Sigmoid colon (tissue), 7 donors: ENCODE data around the gene ACADS. TPM values are rescaled to one million over a fixed set of nuclear protein-coding genes. Genes with fewer than 3 reads are reported as not detected.
"Not testable (repeated sequence)": the region's sequence is repeated elsewhere in the genome, so short reads cannot be mapped to it uniquely, and the experiment has no call there.

Experiments
- DNase-seq: peaks from one replicate; pipeline ENCODE4 v3.0.0-alpha.2; 2019
- H3K27ac ChIP-seq, 4 donors: fragments of 200-600 bp; sonication (generic); one replicate each; pipeline ENCODE4 v1.5.1; 2016 to 2019; ENCODE audit warnings: mild to moderate bottlenecking in 1 of 4
- H3K27me3 ChIP-seq, 3 donors: fragments of 200-600 bp; sonication (generic); one replicate each; pipeline ENCODE4 v1.5.1; 2019; ENCODE audit warnings: mild to moderate bottlenecking in 1 of 3
- H3K36me3 ChIP-seq, 4 donors: fragments of 200-600 bp; sonication (generic); one replicate each; pipeline ENCODE4 v1.5.1; 2016 to 2019
- H3K4me1 ChIP-seq, 4 donors: fragments of 200-600 bp; sonication (generic); one replicate each; pipeline ENCODE4 v1.5.1; 2017 to 2019
- H3K4me3 ChIP-seq, 4 donors: fragments of 200-600 bp; sonication (generic); one replicate each; pipeline ENCODE4 v1.5.1; 2017 to 2019; ENCODE audit warnings: mild to moderate bottlenecking in 2 of 4, moderate library complexity in 1 of 4
- H3K9me3 ChIP-seq, 4 donors: fragments of 200-600 bp in 3 of 4; sonication (generic) in 3 of 4; one replicate each; pipeline versions ENCODE4 v1.5.1 to v1.6.1; 2013 to 2019
- CTCF ChIP-seq, 4 experiments: fragments of 450-650 bp in 3 of 4; fragments of 200-600 bp in 1 of 4; IDR thresholded peaks; one replicate each; pipeline ENCODE4 v1.5.1; 2016 to 2019; ENCODE audit warnings: antibody characterized with exemption in 4 of 4, mild to moderate bottlenecking in 3 of 4, moderate library complexity in 2 of 4
- EP300 ChIP-seq, 4 donors: sonication (generic); formaldehyde crosslinking; IDR thresholded peaks; one replicate each; pipeline ENCODE4 v1.6.1; 2017; ENCODE audit warnings: antibody characterized with exemption in 4 of 4
- POLR2A ChIP-seq, 2 donors: fragments of 450-650 bp; IDR thresholded peaks; one replicate each; pipeline ENCODE4 v1.6.1; 2016; ENCODE audit warnings: antibody characterized with exemption in 2 of 2, mild to moderate bottlenecking in 2 of 2, moderate library complexity in 2 of 2
- POLR2AphosphoS5 ChIP-seq, 4 donors: sonication (generic); formaldehyde crosslinking; IDR thresholded peaks; one replicate each; pipeline ENCODE4 v1.6.1; 2017; ENCODE audit warnings: antibody characterized with exemption in 4 of 4
- WGBS, 2 donors: extraction: QIAGEN DNeasy Blood & Tissue Kit; methylation state at CpG; one replicate each; pipeline ENCODE4 v1.1.7; 2013; 5-methylcytosine and 5-hydroxymethylcytosine counted together
- intact Hi-C: fragments of 100-400 bp; cut with DNase I; formaldehyde crosslinking; loops from one replicate; pipeline ENCODE4 v1.15.1; 2023
- polyA plus RNA-seq, 3 donors: library from polyadenylated mRNA; stranded (reverse); fragments of 200-250 nt; gene quantifications; one replicate each; pipeline ENCODE4 v1.2.3, GENCODE V29; 2013
- total RNA-seq, 4 donors: library from RNA; depleted of rRNA; stranded (reverse); fragments of >200 nt; gene quantifications; one replicate each; pipeline ENCODE4 v1.1.0, GENCODE V29; 2016
- donor health status: healthy with polysubstance abuse.
- donor health status: Bipolar disorder and iron deficiency.
- donor health status: healthy.

Gene ACADS
- total and polyA plus RNA-seq, 7 donors, result 36.8 to 325 (median 40.3) TPM

- peaks cover 0 to 27% (median 24%) of the 10 kb centered on the region in 4 donors for H3K4me1 ChIP-seq
- peak overlapping the region; percentile 81 to 86 (median 85) for H3K27ac ChIP-seq
- H3K27me3 ChIP-seq, result no peaks in the 10 kb centered on the region
- DNase-seq, result no peak
- H3K9me3 ChIP-seq, result no peaks in the 10 kb centered on the region
- WGBS, 2 donors, result 18 to 34% methylated on average over 14 of the region's 14 CpGs
- intact Hi-C loops, result loop anchor here (5.0 to 10.0 kb wide), 2 partner anchors 38 to 410 kb away; partner anchors contain the start of genes MLEC and P2RX7
- H3K4me3 ChIP-seq, result peak overlapping the region; percentile 53 to 82 (median 72)
- TF ChIP-seq POLR2AphosphoS5 (IDR thresholded peaks at IDR 0.05), result no peak
- TF ChIP-seq CTCF (IDR thresholded peaks at IDR 0.05), result no peak
- no peak for TF ChIP-seq EP300 (IDR thresholded peaks at IDR 0.05)
- no peak for TF ChIP-seq POLR2A (IDR thresholded peaks at IDR 0.05)
- H3K36me3 ChIP-seq, result peaks cover 12 to 66% (median 27%) of the 10 kb centered on the region in 4 donors
These were observed 421 bp upstream of the ACADS start for GRCh38 chr12:120725151-120725658.

GRCh38 chr12:120726510-120726793, 826 bp downstream of the ACADS start:
- no peak for TF ChIP-seq CTCF (IDR thresholded peaks at IDR 0.05)
- no peak for TF ChIP-seq POLR2AphosphoS5 (IDR thresholded peaks at IDR 0.05)
- TF ChIP-seq POLR2A (IDR thresholded peaks at IDR 0.05), result no peak
- no peak for TF ChIP-seq EP300 (IDR thresholded peaks at IDR 0.05)
- peaks cover 0 to 20% (median 16%) of the 10 kb centered on the region in 4 donors for H3K4me1 ChIP-seq
- peaks cover 3 to 64% (median 21%) of the 10 kb centered on the region in 4 donors for H3K36me3 ChIP-seq
- H3K27ac ChIP-seq, result peak overlapping the region; percentile 81 to 86 (median 85)
- H3K9me3 ChIP-seq, result no peaks in the 10 kb centered on the region
- H3K27me3 ChIP-seq, result no peaks in the 10 kb centered on the region
- intact Hi-C loops, result loop anchor here (2.0 to 10.0 kb wide), 3 partner anchors 39 to 408 kb away; partner anchors contain the start of genes MLEC and P2RX7
- DNase-seq, result peak; percentile 33
- peak overlapping the region; percentile 53 to 82 (median 72) for H3K4me3 ChIP-seq
- WGBS, 2 donors, result 21 to 76% methylated on average over 9 of the region's 9 CpGs

GRCh38 chr12:120726961-120727360, 1.3 kb downstream of the ACADS start:
- intact Hi-C loops, result loop anchor here (2.0 to 10.0 kb wide), 3 partner anchors 40 to 408 kb away; partner anchors contain the start of genes MLEC and P2RX7
- Histone ChIP-seq H3K4me1 (peaks cover 0 to 20% (median 16%) of the 10 kb centered on the region in 4 donors), H3K9me3 (no peaks in the 10 kb centered on the region), H3K27me3 (no peaks in the 10 kb centered on the region), H3K4me3 (no peak overlapping the region), H3K27ac (peak overlapping the region in 2 of 4 donors; percentile 81 to 84), H3K36me3 (peaks cover 0 to 59% (median 17%) of the 10 kb centered on the region in 4 donors)
- peak; percentile 52 for DNase-seq
- WGBS, 2 donors, result 20 to 95% methylated on average over 9 of the region's 9 CpGs
- TF ChIP-seq EP300 (IDR thresholded peaks at IDR 0.05) (no peak), POLR2A (IDR thresholded peaks at IDR 0.05) (no peak), POLR2AphosphoS5 (IDR thresholded peaks at IDR 0.05) (no peak), CTCF (IDR thresholded peaks at IDR 0.05) (no peak)

- H3K4me3 ChIP-seq, H3K27ac ChIP-seq, DNase-seq, intact Hi-C loops, H3K9me3 ChIP-seq, H3K4me1 ChIP-seq, H3K27me3 ChIP-seq: not testable (repeated sequence)
- H3K36me3 ChIP-seq, result peaks cover 0 to 36% (median 11%) of the 10 kb centered on the region in 4 donors
- WGBS, 2 donors, result 96% methylated on average over 35 of the region's 35 CpGs
These were observed 6.6 kb downstream of the ACADS start for GRCh38 chr12:120732198-120732597.

GRCh38 chr12:120733574-120733973, 7.9 kb downstream of the ACADS start:
- intact Hi-C loops, result no loop called here
- Histone ChIP-seq H3K36me3 (peaks cover 0 to 27% (median 15%) of the 10 kb centered on the region in 4 donors), H3K9me3 (no peaks in the 10 kb centered on the region), H3K27ac (no peak overlapping the region), H3K4me1 (no peaks in the 10 kb centered on the region), H3K27me3 (no peaks in the 10 kb centered on the region), H3K4me3 (no peak overlapping the region)
- 92 to 97% methylated on average over 3 of the region's 3 CpGs for WGBS, 2 donors
- TF ChIP-seq POLR2A (IDR thresholded peaks at IDR 0.05) (no peak), CTCF (IDR thresholded peaks at IDR 0.05) (no peak), EP300 (IDR thresholded peaks at IDR 0.05) (no peak), POLR2AphosphoS5 (IDR thresholded peaks at IDR 0.05) (no peak)
- no peak for DNase-seq
